Ovary (tissue), 9 donors: ENCODE data around the gene PGBD4. TPM values are rescaled to one million over a fixed set of nuclear protein-coding genes. Genes with fewer than 3 reads are reported as not detected.

ENCODE experiments used
- DNase-seq, 5 donors: peaks; one replicate each; pipeline ENCODE4 v3.0.0-alpha.2; 2019 to 2020
- H3K27ac ChIP-seq, 2 donors: fragments of 200-600 bp; one replicate each; pipeline versions ENCODE4 v1.5.1 to v1.8.0; 2019 to 2022
- H3K27me3 ChIP-seq: fragments of 200-600 bp; one replicate; pipeline ENCODE4 v1.8.0; 2022
- H3K36me3 ChIP-seq: fragments of 200-600 bp; sonication (generic); one replicate; pipeline ENCODE4 v1.5.1; 2019
- H3K4me1 ChIP-seq: one replicate; pipeline ENCODE4 v1.8.1; 2013; ENCODE audit warnings: mild to moderate bottlenecking, moderate library complexity; ENCODE audit not compliant: insufficient read depth
- H3K4me3 ChIP-seq: fragments of 200-600 bp; sonication (generic); one replicate; pipeline ENCODE4 v1.5.1; 2017
- H3K9me3 ChIP-seq, 2 donors: fragments of 200-600 bp in 1 of 2; sonication (generic) in 1 of 2; one replicate each; pipeline versions ENCODE4 v1.5.1 to v1.8.1; 2013 to 2019; ENCODE audit warnings: mild to moderate bottlenecking in 1 of 2, moderate library complexity in 1 of 2
- EP300 ChIP-seq: sonication (generic); formaldehyde crosslinking; IDR thresholded peaks from one replicate; pipeline ENCODE4 v1.6.1; 2017; ENCODE audit warnings: antibody characterized with exemption
- POLR2A ChIP-seq: fragments of 450-650 bp; IDR thresholded peaks from one replicate; pipeline ENCODE4 v1.6.1; 2017; ENCODE audit warnings: antibody characterized with exemption, mild to moderate bottlenecking, moderate library complexity
- WGBS, 3 donors: extraction: QIAGEN DNeasy Blood & Tissue Kit in 1 of 3; methylation state at CpG; one replicate each; pipeline versions ENCODE4 v1.1.5 to v1.1.7; 2013 to 2017; 5-methylcytosine and 5-hydroxymethylcytosine counted together
- intact Hi-C, 4 donors: fragments of 100-400 bp; cut with DNase I; formaldehyde crosslinking; loops; one replicate each; pipeline versions ENCODE4 v1.11.0 to v1.15.1; 2022 to 2023
- polyA plus RNA-seq, 2 donors: library from polyadenylated mRNA; stranded (reverse); fragments of 200-250 nt in 1 of 2; fragments of 350-450 nt in 1 of 2; fragmentation: Illumina TruSeq in 1 of 2; extraction: RNeasy Lipid Tissue Mini Kit (QIAGEN cat#74804) in 1 of 2; gene quantifications; one replicate each; pipeline ENCODE4 v1.2.3, GENCODE V29; 2013 to 2014
- total RNA-seq, 7 donors: library from RNA; depleted of rRNA in 2 of 7; stranded (reverse); fragments of >200 nt in 2 of 7; fragmentation: NEBNext Ultra II Directional in 3 of 7; extraction: Animal tissue kit (Norgen Biotek cat#: 25700) in 3 of 7; gene quantifications; one replicate each; pipeline versions ENCODE4 v1.1.0 to v1.2.4, GENCODE V29; 2016 to 2023
- TF ChIP-seq, protein P1 (sequence below), 3 donors: fragments of 450-650 bp in 2 of 3; fragments of 200-600 bp in 1 of 3; IDR thresholded peaks; one replicate each; pipeline versions ENCODE4 v1.5.1 to v1.8.0; 2016 to 2022; ENCODE audit warnings: antibody characterized with exemption in 3 of 3, mild to moderate bottlenecking in 1 of 3
- donor health status: DM: no; HTN: no; CAD: no; lungs with moderate emphysema.
- donor health status: DM: no; HTN: no; CAD: no.
- donor health status: Bipolar disorder and iron deficiency.
- donor health status: DM: yes; HTN: yes; CAD: no.
- donor health status: DM: no; HTN: no; CAD: no.
- donor health status: DM: yes; HTN: yes; CAD: no.

The PGBD4 gene
- total and polyA plus RNA-seq, 9 donors: 0.46 to 1.6 (median 1.0) TPM

GRCh38 chr15:34056911-34057310 is 45.0 kb upstream of the PGBD4 start:
- intact Hi-C loops: no loop called here
- Histone ChIP-seq H3K27me3 (no peaks in the 10 kb centered on the region), H3K4me3 (no peak overlapping the region), H3K4me1 (no peaks in the 10 kb centered on the region), H3K27ac (no peak overlapping the region), H3K9me3 (no peaks in the 10 kb centered on the region), H3K36me3 (no peaks in the 10 kb centered on the region)
- DNase-seq: no peak
- 84 to 91% (median 90%) methylated on average over 5 of the region's 5 CpGs for WGBS, 3 donors
- TF ChIP-seq EP300: no peak
- TF ChIP-seq, protein P1, sequence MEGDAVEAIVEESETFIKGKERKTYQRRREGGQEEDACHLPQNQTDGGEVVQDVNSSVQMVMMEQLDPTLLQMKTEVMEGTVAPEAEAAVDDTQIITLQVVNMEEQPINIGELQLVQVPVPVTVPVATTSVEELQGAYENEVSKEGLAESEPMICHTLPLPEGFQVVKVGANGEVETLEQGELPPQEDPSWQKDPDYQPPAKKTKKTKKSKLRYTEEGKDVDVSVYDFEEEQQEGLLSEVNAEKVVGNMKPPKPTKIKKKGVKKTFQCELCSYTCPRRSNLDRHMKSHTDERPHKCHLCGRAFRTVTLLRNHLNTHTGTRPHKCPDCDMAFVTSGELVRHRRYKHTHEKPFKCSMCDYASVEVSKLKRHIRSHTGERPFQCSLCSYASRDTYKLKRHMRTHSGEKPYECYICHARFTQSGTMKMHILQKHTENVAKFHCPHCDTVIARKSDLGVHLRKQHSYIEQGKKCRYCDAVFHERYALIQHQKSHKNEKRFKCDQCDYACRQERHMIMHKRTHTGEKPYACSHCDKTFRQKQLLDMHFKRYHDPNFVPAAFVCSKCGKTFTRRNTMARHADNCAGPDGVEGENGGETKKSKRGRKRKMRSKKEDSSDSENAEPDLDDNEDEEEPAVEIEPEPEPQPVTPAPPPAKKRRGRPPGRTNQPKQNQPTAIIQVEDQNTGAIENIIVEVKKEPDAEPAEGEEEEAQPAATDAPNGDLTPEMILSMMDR (IDR thresholded peaks at IDR 0.05): no peak
- TF ChIP-seq POLR2A: no peak

DNA sequence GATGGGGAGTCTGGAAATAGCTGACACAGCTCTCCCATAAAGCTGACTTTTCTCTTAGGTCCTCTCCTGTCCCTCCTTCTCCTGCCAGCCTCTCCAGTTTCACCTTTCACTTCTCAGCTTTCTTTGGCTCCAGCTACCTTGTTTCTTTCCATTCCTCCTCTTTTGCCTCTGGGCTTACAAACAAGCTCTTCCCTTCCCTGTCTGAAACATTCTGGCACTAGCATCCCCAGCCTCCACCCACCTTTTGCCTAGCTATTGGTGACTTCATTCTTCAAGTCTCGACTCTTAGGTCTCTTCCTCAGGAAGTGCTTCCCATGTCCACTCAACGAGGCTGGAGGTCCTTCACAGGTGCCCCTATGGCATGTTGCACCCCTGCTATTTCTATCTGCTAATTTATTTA is 42.4 kb upstream of the PGBD4 start:
- H3K36me3 ChIP-seq: no peaks in the 10 kb centered on the region
- 41 to 64% (median 45%) methylated on average over 2 of the region's 2 CpGs for WGBS, 3 donors
- DNase-seq: no peak
- no peaks in the 10 kb centered on the region for H3K9me3 ChIP-seq
- intact Hi-C loops: no loop called here
- H3K4me1 ChIP-seq: no peaks in the 10 kb centered on the region
- TF ChIP-seq EP300: no peak
- TF ChIP-seq, protein P1 (IDR thresholded peaks at IDR 0.05): no peak
- no peak for TF ChIP-seq POLR2A
- H3K4me3 ChIP-seq: no peak overlapping the region
- no peaks in the 10 kb centered on the region for H3K27me3 ChIP-seq
- H3K27ac ChIP-seq: no peak overlapping the region

DNA sequence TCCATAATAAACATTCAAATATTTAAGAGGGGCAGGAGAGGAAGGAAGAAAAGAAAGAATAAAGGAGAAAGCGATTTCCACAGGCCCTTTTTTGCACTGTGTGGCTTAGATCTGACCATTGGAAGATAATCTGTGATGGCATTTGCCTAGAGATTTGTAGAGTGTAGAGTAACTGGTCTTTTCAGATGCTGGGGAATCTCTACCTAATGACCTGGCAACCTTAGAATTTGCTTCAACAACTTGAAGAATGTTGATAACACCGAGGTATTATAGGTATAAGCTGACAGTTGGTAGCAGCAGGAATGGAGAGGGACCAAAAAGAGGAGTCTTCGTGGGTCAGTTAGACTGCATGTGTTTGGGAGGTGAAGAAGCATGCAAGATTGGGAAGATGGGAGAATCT is 41.9 kb upstream of the PGBD4 start:
- no peaks in the 10 kb centered on the region for H3K27me3 ChIP-seq
- intact Hi-C loops: loop anchor here in 3 of 4 donors (5.0 to 10.0 kb wide), 3 partner anchors 145 to 155 kb away; partner anchors contain the start of gene KATNBL1 (in 2 of the 3)
- H3K27ac ChIP-seq: no peak overlapping the region
- H3K9me3 ChIP-seq: no peaks in the 10 kb centered on the region
- H3K4me3 ChIP-seq: no peak overlapping the region
- H3K36me3 ChIP-seq: no peaks in the 10 kb centered on the region
- DNase-seq: no peak
- TF ChIP-seq EP300: no peak
- no peak for TF ChIP-seq POLR2A
- TF ChIP-seq, protein P1 (IDR thresholded peaks at IDR 0.05): no peak
- 68 to 75% (median 69%) methylated on average over 3 of the region's 3 CpGs for WGBS, 3 donors
- H3K4me1 ChIP-seq: no peaks in the 10 kb centered on the region

DNA sequence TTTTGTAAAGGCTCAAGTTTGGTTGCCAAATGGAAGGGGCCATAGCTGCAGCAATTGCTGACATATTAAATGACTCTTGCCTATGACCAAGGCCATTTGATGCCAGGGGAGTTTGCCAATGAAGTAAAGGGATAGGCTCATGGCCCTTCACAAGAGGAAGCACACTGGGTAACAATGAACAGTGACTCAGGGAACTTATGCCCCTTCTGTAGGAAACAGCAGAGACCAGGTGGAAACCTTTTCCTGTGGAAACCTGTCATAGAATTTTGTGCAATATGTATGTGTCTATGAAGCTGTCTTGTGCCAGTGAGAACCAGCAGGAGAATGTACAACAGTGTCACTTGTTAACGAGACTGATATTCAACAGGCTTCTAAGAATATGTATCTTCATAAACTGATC is 37.4 kb upstream of the PGBD4 start:
- no peak overlapping the region for H3K4me3 ChIP-seq
- H3K27me3 ChIP-seq: no peaks in the 10 kb centered on the region
- TF ChIP-seq, protein P1 (IDR thresholded peaks at IDR 0.05): no peak
- no peak for TF ChIP-seq EP300
- no peak for TF ChIP-seq POLR2A
- 0% methylated on average over 1 of the region's 1 CpG for WGBS, 3 donors
- no peak for DNase-seq
- no peaks in the 10 kb centered on the region for H3K36me3 ChIP-seq
- H3K27ac ChIP-seq: no peak overlapping the region
- H3K4me1 ChIP-seq: no peaks in the 10 kb centered on the region
- no peaks in the 10 kb centered on the region for H3K9me3 ChIP-seq
- intact Hi-C loops: loop anchor here in 3 of 4 donors (5.0 to 10.0 kb wide), 3 partner anchors 140 to 150 kb away; partner anchors contain the start of gene KATNBL1 (in 2 of the 3)
